OCI-LY7 (cell line): ENCODE data around the gene ZNF764. TPM values are rescaled to one million over a fixed set of nuclear protein-coding genes. Genes with fewer than 3 reads are reported as not detected.
A peak's percentile ranks its signal among the peaks of the same experiment; 100 is the strongest.
"Not testable (repeated sequence)": the region's sequence is repeated elsewhere in the genome, so short reads cannot be mapped to it uniquely, and the experiment has no call there.

ENCODE experiments used
- BruUV-seq: library from RNA; stranded (reverse); fragments of 400-500 nt; replicated peaks from 2 replicates; lab custom pipeline; 2021; lab: Mats Ljungman, UMichigan
- CTCF ChIA-PET: fragments of 300-600 bp; sonication (Branson Sonifier 250); formaldehyde crosslinking; loops from one replicate; lab custom pipeline; 2022; ENCODE audit warnings: antibody characterized with exemption; ENCODE audit not compliant: unreplicated experiment; lab: Charles Lee
- POLR2A ChIA-PET: fragments of 300-600 bp; sonication (Branson Sonifier 250); formaldehyde crosslinking; loops from one replicate; lab custom pipeline; 2022; ENCODE audit warnings: antibody characterized with exemption; lab: Charles Lee
- DNase-seq: peaks from one replicate; pipeline ENCODE4 v3.0.0-alpha.2; 2015; ENCODE audit warnings: low spot score
- H2AFZ ChIP-seq: fragments of 200-600 bp; sonication (generic), shearing (Covaris generic); 2 replicates; pipeline ENCODE4 v1.6.1; 2014; ENCODE audit warnings: mild to moderate bottlenecking, antibody characterized with exemption, low read length, moderate library complexity
- H3K27ac ChIP-seq: fragments of 200-600 bp; sonication (generic); 2 replicates; pipeline ENCODE4 v1.5.1; 2014; ENCODE audit warnings: mixed run types, low read depth, mild to moderate bottlenecking, moderate library complexity, low read length, inconsistent platforms; ENCODE audit not compliant: poor library complexity, severe bottlenecking
- H3K36me3 ChIP-seq: fragments of 200-600 bp; sonication (generic); 2 replicates; pipeline ENCODE4 v1.6.1; 2014; ENCODE audit warnings: mild to moderate bottlenecking, antibody characterized with exemption, low read length, moderate library complexity, mixed read lengths; ENCODE audit not compliant: insufficient read depth
- H3K4me1 ChIP-seq: fragments of 200-600 bp; sonication (generic); 2 replicates; pipeline ENCODE4 v1.5.1; 2014; ENCODE audit warnings: mild to moderate bottlenecking, low read length; ENCODE audit not compliant: insufficient read depth, poor library complexity, severe bottlenecking
- H3K4me2 ChIP-seq: fragments of 200-600 bp; sonication (generic); 2 replicates; pipeline ENCODE4 v1.6.1; 2014; ENCODE audit warnings: mild to moderate bottlenecking, low read length
- H3K4me3 ChIP-seq: fragments of 200-600 bp; sonication (generic); 2 replicates; pipeline ENCODE4 v1.5.1; 2014; ENCODE audit warnings: mild to moderate bottlenecking, low read depth, low read length; ENCODE audit not compliant: poor library complexity, severe bottlenecking
- H3K79me2 ChIP-seq: fragments of 200-600 bp; sonication (generic); 2 replicates; pipeline ENCODE4 v1.6.1; 2016; ENCODE audit warnings: low read depth, mild to moderate bottlenecking, low read length, moderate library complexity, mixed read lengths; ENCODE audit not compliant: insufficient read depth
- H3K9me2 ChIP-seq: fragments of 200-600 bp; sonication (generic); 2 replicates; pipeline ENCODE4 v1.6.1; 2016; ENCODE audit warnings: mild to moderate bottlenecking, low read length, mixed read lengths; ENCODE audit not compliant: insufficient read depth
- H3K9me3 ChIP-seq: fragments of 200-600 bp; sonication (generic); 2 replicates; pipeline ENCODE4 v1.6.1; 2014; ENCODE audit warnings: mild to moderate bottlenecking, mixed run types, low read length, mixed read lengths
- H4K20me1 ChIP-seq: fragments of 200-600 bp; sonication (generic); 2 replicates; pipeline ENCODE4 v1.6.1; 2014; ENCODE audit warnings: mild to moderate bottlenecking, antibody characterized with exemption, low read length, moderate library complexity, mixed read lengths; ENCODE audit not compliant: insufficient read depth
- CTCF ChIP-seq: fragments of 200-600 bp; sonication (generic); conservative IDR thresholded peaks from 2 replicates; pipeline ENCODE4 v1.5.1; 2014; ENCODE audit warnings: mild to moderate bottlenecking, antibody characterized with exemption, low read length, moderate library complexity, mixed read lengths
- EZH2phosphoT487 ChIP-seq: fragments of 200-600 bp; sonication (generic); IDR thresholded peaks from 2 replicates; pipeline ENCODE4 v1.6.1; 2018; ENCODE audit warnings: low read depth, borderline replicate concordance, mild to moderate bottlenecking, mixed run types, antibody characterized with exemption, low read length, moderate library complexity, mixed read lengths
- intact Hi-C: fragments of 100-400 bp; cut with micrococcal nuclease; formaldehyde crosslinking; loops from one replicate; pipeline ENCODE4 v1.10.0; 2022; ENCODE audit not compliant: unreplicated experiment
- total RNA-seq, 2 experiments: library from RNA; depleted of rRNA in 1 of 2; stranded (reverse); fragments of >200 nt in 1 of 2; shearing (Covaris generic) in 1 of 2; gene quantifications; 2 replicates each; pipeline ENCODE4 v1.2.3, GENCODE V29; 2014 to 2022

The ZNF764 gene
- total RNA-seq, 2 experiments from 2014 or later, result 12.8 to 14.6 TPM

GRCh38 chr16:30541502-30542329, 16.5 kb downstream of the ZNF764 start:
- CTCF ChIA-PET, result no interaction called here
- no peak overlapping the region for H3K4me3 ChIP-seq

GRCh38 chr16:30540916-30541464, 17.2 kb downstream of the ZNF764 start:
- H3K4me3 ChIP-seq, H3K9me3 ChIP-seq, CTCF ChIA-PET, H4K20me1 ChIP-seq, DNase-seq, H3K79me2 ChIP-seq, BruUV-seq, H3K36me3 ChIP-seq, H3K9me2 ChIP-seq, H3K4me2 ChIP-seq, intact Hi-C loops, H2AFZ ChIP-seq, H3K27ac ChIP-seq: not testable (repeated sequence)
- H3K4me1 ChIP-seq, result peaks cover 20% of the 10 kb centered on the region
- POLR2A ChIA-PET, result interaction anchor here (1.2 kb wide), 1 partner anchor 109 kb away, joined by 3 read pairs; no protein-coding TSS in a partner anchor

More at GRCh38 chr16:30541502-30542329, 16.5 kb downstream of the ZNF764 start:
- H3K79me2 ChIP-seq, result peaks cover 1% of the 10 kb centered on the region; the same call in 1 of the 2 replicates
- H3K27ac ChIP-seq, result no peak overlapping the region
- H3K36me3 ChIP-seq, result no peaks in the 10 kb centered on the region
- no peaks in the 10 kb centered on the region for H3K9me2 ChIP-seq
- intact Hi-C loops, result no loop called here
- H3K4me2 ChIP-seq, result no peak overlapping the region
- H2AFZ ChIP-seq, result no peak overlapping the region
- TF ChIP-seq CTCF (no peak), EZH2phosphoT487 (no peak)
- no peaks in the 10 kb centered on the region for H4K20me1 ChIP-seq
- H3K4me1 ChIP-seq, result peaks cover 13% of the 10 kb centered on the region
- no peaks in the 10 kb centered on the region for H3K9me3 ChIP-seq
- POLR2A ChIA-PET, result interaction anchor here (0.6 to 1.2 kb wide), 2 partner anchors 57 to 110 kb away, joined by 3 read pairs; no protein-coding TSS in a partner anchor
- BruUV-seq, result no TSS peak
- no peak for DNase-seq

GRCh38 chr16:30539986-30540526, 18.1 kb downstream of the ZNF764 start:
- peaks cover 30% of the 10 kb centered on the region for H3K4me1 ChIP-seq
- POLR2A ChIA-PET, result interaction anchor here (0.7 kb wide), 1 partner anchor 31 kb away, joined by 5 read pairs; no protein-coding TSS in a partner anchor
- H3K9me3 ChIP-seq, H3K4me3 ChIP-seq, H4K20me1 ChIP-seq, H2AFZ ChIP-seq, CTCF ChIA-PET, H3K36me3 ChIP-seq, DNase-seq, H3K9me2 ChIP-seq, BruUV-seq, H3K27ac ChIP-seq, intact Hi-C loops: not testable (repeated sequence)
- H3K79me2 ChIP-seq, result peaks cover 18% of the 10 kb centered on the region; the same call in 1 of the 2 replicates
- H3K4me2 ChIP-seq, result peak overlapping the region; percentile 30; the same call in 1 of the 2 replicates
